ENCODE results near the gene LRRC66.
A peak's percentile ranks its signal among the peaks of the same experiment; 100 is the strongest.

Gene LRRC66, protein sequence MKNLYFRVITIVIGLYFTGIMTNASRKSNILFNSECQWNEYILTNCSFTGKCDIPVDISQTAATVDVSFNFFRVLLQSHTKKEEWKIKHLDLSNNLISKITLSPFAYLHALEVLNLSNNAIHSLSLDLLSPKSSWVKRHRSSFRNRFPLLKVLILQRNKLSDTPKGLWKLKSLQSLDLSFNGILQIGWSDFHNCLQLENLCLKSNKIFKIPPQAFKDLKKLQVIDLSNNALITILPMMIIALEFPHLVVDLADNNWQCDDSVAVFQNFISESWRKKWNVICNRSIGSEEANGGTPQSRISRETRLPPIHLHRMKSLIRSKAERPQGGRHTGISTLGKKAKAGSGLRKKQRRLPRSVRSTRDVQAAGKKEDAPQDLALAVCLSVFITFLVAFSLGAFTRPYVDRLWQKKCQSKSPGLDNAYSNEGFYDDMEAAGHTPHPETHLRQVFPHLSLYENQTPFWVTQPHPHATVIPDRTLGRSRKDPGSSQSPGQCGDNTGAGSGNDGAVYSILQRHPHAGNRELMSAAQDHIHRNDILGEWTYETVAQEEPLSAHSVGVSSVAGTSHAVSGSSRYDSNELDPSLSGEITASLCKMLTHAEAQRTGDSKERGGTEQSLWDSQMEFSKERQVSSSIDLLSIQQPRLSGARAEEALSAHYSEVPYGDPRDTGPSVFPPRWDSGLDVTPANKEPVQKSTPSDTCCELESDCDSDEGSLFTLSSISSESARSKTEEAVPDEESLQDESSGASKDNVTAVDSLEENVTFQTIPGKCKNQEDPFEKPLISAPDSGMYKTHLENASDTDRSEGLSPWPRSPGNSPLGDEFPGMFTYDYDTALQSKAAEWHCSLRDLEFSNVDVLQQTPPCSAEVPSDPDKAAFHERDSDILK

DNA sequence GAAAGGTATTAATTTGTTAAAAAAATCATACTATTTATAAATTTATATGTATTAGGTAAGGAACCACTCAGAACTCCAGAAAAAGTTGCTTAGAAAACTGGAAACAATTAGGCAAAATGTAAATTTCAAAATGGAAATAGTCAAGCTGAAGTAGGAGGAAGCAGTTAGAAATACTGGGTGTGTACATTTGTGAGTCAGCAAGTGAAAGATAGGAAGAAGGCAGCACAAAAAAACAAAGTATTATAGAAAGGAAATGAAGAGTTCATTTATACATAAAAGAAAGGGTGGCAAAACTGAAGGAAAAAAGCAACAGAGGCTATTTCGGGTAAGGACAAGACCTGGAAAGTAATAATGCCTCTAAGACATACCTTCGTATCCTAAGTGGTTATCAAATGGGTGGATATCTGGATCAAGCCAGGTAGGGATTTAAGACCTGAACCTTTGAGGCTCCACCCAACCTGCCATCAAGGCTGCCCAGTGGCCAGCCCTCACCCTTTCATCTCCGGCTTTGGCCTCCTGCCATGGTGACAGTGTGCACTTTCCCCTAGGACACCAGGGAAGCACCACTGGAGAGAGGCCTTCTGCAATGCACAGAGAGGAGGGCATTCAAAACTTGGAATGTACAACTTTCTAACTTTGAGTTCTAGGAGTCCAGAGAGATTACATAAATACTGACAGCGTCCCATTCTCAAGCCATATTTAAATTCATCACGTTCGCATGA is at the start of gene LRRC66:
TSS of gene LRRC66 (minus strand) at position 428 of the 722 bp plus-strand sequence. CDS start 2,750 bp downstream, outside the sequence.
- DNase-seq = no peak

DNA sequence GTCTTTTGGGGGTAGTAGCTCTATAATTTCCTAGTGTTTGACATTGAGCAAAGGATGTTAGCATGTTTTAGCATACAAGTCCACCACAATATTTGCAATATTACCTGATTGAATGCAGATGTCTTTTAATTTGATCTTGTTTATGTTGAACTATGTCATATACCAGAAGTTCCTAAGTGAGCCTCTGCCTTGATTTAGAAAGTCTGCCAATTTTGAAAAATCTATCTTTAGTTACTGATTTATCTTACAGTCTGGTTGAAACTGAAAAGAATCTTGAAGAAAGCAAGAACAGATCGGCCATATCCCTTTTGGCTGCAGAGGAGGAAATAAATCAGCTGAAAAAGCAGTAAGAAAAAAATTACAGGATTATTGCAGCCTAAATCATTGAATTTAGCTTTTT is 49.4 kb upstream of the LRRC66 start:
- no peak for DNase-seq

DNA sequence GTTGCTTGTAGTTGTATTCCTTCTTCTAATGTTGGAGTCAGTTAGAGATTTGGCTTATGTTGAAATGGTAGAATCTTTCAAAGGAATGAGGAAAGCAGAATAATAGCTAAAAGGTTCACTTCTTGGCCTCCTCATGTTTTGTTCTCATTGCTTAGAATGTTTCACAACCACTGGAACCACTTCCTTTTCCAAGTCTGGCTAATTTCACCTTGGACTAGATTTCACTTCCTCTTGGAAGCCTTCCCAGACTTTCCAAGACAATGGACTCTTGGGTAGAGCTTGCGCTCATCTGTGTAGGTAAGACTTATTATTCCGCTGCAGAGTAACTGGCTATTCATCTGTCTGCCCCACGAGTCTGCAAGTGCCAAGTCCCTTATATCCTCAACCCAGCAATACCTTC is 39.2 kb upstream of the LRRC66 start:
- DNase-seq = no peak

DNA sequence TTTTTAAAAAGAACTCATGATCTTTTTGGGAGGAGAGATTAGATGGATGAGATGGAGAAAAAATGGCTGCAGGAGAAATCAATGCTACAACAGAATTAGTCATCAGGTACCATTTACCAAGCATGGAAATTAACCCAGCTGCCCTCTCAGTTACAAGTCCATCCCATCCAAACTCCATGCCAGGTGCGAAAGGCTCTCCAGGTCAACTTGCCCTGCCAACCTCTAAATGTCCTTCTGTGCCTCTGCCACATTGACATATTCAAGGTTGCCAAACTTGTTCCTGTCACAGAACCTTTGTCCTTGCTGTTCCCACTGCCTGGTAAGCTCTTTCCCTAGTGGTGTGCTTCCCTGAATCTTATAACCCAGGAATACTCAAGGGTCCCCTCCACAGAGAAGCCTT is 38.1 kb upstream of the LRRC66 start:
- DNase-seq = no peak

DNA sequence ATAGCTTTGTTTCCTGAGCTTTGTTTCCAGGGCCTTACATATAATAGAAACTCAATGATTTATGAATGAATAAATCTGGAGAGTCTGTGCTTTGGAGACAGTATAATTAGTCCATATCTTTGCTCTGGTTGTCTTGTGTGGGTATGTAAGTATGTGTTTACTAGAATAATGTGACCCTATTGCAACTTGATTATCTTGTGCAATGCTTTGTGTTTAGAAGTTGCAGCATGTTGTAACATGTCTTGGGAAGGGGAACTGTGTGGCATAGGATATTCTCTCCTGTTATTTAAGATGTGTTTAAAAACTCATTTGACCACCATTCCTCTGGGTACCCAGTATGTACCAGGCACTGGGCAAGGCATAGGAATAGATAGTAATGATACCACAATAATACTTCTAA is 37.0 kb upstream of the LRRC66 start:
- no peak for DNase-seq

DNA sequence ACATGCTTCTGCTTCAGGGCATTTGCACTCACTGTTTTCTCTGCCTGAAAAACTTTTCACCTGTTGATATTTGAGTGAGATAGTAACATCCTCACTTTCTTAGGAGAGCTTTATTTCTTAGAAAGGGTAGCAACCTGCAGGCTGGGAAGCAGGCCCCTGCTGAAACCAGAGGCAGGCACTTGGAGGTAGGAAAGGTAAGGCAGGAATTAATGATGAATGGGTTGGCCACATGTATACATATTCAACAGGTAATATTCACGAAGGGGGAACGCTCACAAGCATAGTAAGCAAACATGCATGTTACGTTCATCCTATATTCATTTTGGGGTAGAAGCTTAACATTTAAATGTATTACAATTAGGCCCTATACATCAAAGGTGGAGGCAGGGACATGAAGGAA is 34.1 kb upstream of the LRRC66 start:
- DNase-seq = no peak

DNA sequence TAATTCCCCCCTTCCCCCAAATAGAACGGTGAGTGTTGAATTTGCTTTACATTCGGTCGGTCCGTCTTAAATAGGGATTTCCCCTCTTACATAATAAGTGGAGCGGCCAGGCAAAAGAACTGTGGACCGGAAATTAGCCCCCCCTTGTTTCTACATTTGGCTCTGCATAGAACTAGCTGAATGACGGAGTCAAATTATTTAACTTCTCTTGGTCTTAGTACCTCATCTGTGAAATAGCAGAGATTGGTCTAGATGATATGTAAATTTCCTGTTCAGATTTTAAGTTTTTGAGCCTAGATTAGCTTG is 32.3 kb upstream of the LRRC66 start:
- DNase-seq = no peak

DNA sequence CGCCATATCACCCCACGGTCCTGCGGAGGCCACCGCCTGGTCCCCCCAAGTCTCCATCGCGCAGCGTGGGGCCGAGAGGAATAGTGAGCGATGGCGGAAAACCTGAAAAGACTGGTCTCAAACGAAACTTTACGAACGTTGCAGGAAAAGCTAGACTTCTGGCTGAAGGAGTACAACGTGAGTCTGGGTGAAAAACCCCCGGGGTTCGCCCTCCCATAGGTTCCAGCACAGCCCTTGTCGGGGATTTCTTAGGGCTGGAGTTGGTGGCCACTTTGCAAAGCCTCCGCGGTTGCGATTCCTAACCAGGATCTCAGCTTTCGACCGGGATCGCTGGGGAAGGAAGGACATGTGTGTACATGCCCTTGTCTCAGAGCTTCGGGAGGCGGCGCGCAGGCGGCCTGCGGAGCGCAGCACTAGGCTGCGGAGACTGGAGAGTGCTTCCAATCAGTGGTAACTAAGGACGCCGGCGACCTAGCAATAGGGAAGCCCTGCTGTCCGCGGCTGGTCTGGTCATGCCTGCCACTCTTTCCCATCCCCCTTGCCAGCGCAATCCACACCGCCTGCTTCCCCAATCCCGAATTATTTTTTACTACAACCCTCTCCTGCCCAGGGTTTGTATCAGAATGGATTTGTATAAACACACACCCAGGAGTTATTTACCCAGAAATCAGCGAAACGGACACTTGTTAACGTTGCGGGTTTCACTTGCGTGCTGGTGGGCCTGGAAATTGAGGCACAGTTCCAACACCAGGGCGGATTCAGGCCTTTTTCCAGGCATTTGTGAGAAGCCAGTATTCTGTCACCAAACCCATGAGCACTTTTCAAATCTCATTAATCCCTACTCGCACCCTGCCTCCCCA is 31.7 kb upstream of the LRRC66 start:
- DNase-seq = peak in 1 of 2 donors; percentile 16

DNA sequence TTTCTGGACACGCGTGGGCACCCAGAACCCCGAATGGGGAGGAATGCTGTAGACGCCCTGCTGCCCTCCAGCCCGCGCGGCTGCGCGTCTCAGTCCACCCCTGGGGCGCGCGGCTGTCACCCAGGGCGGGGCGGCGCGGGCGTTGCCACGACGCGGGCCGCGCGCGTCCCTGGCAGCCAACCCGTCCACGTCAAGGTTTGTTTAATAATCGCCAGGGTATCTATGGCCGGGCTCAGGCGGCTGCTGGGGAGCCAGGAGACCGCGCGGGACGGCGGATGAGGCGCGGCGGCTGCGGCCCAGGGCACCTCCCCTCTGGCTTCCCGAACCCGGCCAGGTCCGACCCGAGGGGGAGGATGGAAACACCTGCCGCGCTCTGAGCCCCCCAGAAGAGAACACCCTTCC is 31.1 kb upstream of the LRRC66 start, which contains the start of gene SPATA18:
TSS of gene SPATA18 (plus strand) at position 92 of the 402 bp plus-strand sequence. CDS start 401 bp downstream, outside the sequence.
- DNase-seq = no peak

DNA sequence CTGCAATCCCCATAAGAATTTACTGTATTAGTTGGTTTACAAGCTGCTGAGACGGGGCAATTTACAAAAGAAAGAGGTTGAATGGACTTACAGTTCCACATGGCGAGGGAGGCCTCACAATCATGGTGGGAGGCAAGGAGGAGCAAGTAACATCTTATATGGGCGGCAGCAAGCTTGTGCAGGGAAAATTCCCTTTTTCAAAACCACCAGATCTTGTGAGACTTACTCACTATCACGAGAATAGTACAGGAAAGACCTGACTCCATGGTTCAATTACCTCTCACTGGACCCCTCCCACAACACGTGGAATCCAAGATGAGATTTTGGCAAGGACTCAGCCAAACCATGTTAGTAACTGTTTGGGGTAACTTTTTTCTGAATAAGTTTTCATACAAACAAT is 29.1 kb upstream of the LRRC66 start:
- no peak for DNase-seq

DNA sequence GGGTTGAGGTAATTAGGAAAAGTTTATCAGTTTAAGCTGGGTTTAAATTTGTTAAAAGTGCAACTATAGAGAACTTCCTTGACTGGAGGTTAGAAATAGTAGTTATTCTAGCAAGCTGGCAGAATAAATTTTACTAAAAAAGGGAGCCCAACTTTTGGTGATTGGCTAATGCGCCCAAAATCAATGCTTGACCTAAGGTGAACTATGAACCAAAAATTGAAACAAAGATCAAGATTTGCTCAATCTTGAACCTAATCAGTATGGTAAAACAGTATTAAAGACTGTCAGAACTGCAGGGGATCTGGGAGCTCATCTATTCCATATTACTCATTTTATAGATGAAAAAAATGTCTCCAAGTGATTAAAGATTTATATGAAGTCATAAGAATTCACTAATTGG is 24.9 kb upstream of the LRRC66 start:
- no peak for DNase-seq

DNA sequence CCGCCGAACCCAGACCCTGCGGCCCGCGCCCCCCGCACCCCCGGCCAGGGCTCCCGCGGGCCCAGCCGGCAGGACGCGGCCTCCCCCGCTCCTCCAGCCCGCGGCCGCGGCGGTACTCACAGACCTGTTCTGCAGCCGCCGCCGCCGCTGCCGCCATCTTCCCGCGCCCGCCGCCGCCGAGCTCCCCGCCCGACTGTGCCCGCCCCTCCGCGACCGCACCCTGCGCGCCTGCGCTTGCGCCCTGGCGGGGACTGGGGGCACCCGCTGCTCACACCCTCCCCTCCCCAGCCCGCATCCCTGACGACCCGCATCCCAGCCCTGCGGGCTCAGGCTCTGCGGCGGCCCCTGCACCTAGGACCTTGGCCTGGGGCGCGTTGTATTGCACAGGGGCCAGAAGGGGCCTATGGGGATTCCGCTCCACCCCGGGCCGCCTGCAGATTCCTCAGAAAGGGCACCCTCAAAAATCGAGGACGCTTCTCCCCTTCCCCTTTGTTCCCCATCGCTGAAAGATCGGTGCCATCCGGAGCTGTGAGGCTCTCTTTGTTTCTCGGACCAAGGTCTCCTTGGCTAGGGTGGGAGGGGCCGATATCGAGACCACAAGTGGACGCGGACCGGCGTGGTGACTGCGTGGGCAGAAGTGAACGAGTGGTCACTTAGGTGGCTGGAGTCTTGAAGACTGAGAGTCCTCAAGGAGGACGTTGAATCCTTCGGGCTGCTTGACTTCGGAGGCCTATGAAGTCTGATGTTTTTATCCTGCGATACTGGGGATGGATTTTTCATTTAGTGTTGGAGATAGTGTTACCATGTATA is 18.1 kb upstream of the LRRC66 start, which contains the start of gene SGCB:
TSS of gene SGCB (minus strand) at position 197 of the 810 bp plus-strand sequence. CDS start at position 157, 40 bp downstream.
- peak; percentile 68 to 70 for DNase-seq

DNA sequence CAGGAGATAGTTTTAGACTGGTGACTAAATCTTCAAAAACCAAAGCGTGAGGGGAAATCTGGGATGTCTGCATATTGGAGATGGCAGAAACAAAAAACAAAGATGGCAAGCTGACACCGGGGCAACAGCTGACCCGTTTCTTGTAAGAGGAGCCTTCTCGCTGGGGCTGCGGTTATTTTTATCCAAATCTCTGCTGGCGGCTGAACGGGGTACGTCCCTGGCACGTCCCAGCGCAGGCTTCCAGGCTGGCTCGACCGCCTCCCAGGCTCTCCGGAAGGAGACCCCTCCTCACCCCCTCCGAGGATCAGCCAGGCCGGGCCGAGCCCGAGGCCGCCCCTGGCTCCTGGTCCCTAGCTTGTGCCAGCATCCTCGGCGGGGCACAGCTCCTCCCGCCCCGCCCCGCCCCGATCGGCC is 17.5 kb upstream of the LRRC66 start:
- DNase-seq = no peak

DNA sequence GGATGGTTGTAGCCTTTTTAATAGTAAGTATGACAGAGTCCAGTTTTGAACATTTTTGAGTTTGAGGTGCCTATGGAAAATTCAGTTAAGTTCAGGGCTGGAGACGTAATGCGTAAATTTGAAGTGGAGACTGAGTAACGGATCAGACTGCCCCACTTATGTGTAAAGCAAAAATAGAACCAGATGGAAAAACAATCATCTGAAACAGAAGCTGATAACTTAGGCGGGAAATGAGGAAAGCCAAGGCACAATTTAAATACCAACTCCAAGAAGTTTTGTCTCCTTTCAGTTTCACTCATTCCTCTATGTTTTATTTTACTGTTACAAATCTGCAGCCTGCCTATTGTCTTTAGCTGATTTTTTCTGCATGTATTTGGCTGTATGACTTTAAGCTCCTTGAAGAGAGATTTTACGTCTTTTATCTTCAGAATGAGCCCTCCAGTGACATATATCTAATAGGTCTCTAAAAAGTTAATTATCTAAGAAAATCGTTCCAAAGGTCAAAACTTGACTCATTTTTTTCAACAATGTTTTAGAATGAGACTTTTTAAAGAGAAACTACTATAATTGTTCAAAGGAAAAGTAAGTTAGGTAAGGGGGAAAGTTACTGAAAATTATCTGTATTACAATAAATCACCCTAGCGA is 16.8 kb upstream of the LRRC66 start:
- DNase-seq = no peak

DNA sequence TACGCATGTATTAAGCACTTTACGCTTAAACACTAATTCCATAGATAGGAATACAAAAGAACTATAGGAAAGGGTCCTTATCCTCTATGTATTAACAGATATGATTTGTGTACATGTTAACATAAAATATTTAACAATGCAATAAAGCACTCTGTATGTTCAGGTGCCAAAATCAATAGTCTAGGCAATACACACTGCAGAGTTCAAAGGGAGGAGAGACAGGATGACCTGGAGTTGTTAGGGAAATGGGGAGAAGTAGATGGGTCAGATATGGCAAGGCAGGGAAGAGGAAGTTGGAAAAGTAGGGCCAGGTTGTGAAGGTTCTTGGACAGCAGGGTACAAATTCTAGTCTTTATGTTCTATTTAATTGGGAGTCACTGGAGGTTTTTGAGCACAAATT is 15.0 kb upstream of the LRRC66 start:
- no peak for DNase-seq

DNA sequence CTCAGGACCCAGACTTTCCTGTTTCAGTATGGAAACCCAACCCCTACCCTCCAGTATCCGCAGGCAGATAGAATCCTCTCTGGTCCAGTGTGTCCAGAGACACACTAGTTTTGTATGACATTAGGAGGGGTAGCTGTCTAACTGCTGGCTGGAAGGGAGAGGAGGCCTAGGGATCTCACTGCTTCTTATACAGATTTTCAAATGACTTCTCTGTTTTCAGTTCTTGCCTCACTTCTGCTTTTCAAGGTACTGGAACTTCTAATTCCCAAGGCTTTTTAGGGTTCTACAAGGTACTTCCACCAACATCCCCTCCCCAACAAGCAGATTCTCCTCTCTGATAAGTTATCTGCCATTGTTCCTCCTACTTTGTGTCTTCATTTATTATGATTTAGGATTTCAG is 11.8 kb upstream of the LRRC66 start:
- no peak for DNase-seq

DNA sequence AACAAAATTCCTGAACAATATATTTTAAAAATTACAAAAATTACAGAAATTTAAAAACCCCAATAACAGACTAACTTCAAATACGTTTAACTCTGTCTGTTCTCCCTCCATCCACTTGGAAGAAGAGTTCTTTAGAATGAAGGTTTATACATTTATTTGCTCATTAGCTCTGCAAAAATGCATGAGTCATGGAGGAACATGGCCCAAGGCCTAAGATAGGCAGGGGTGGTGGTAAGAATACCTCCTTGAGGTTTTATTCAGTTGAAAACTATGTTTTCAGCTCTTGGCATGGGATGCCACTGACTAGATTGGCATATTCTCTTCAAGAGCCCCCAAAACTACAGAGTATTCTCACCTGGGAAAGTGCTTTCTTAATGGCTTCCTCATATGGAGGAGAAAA is 8.8 kb upstream of the LRRC66 start:
- no peak for DNase-seq

DNA sequence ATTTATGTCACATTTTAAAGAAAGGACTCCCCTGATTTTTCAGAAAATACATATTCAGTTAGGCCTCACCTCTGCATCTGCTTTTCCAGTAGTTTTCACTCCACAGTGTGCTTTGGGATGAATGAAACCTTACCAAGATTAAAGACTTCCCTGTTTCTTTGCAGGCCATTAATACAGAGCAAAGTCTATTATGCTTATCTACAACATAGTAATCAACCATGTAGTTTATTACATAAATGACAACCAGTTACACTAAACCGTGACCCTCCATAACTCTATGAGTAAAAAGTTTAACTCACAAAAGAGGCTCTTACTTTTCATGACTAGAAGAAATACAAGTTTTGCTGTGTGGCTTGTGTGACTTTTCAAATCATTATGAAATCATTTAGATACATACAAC is 2.3 kb downstream of the LRRC66 start:
- no peak for DNase-seq

DNA sequence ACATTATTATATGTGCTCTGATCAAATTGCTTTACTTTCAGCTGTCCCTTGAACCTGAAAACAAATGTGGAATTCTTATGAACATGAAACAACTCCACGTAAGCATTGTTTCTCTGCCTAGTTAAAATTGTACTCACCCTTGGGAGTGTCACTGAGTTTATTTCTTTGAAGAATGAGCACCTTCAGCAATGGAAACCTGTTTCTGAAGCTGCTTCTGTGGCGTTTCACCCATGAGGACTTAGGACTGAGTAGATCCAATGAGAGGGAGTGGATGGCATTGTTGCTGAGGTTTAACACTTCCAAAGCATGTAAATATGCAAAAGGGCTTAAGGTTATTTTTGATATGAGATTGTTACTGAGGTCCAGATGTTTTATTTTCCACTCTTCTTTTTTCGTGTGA is 3.2 kb downstream of the LRRC66 start:
- no peak for DNase-seq

DNA sequence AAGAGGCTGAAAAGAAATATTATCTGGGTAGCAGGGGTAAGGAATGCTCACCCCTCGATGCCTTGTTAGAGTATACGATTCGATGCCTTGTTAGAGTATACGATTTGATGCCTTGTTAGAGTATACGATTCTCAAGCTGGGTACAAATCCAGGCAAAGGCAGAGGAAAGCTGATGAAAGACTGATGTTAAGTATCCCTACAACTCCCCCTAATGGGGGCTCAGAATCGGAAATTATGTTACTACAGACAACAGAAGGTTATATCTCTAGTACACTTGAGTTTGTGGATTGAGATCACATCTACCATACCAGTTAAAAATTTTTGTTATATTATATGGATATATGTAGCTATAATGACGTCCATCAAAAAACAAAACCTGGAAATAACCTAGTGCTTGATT is 4.8 kb downstream of the LRRC66 start:
- no peak for DNase-seq

DNA sequence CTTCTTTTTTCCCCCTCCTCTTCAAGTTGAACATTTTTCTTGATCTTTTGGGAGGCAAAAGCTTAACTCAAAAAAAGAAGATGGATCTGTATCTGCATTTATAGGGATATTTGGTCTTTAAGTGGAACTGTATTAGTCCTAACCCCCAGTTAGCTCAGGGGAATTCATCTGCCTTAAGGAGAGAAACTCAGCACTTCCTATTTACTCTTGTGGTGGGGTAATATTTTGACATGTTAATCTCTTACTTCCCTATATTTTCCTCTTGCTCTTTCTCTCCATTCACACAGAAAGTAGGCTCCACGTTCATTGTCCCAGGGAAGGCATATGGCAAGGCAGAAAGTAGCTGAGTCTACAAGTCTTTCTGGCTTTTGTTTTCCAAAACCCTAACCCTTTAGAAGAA is 5.3 kb downstream of the LRRC66 start:
- no peak for DNase-seq
